Activated CD4-positive, CD25-positive, alpha-beta regulatory T cell treated with anti-CD3 and anti-CD28 coated beads, Interleukin-2, amount 50 U/mL, for 16 hours (primary cell): ENCODE measurements around the gene JOSD1.

Experiments used
- DNase-seq: peaks from one replicate; pipeline ENCODE4 v3.0.0-alpha.2; 2020; ENCODE audit warnings: low read depth, low spot score

JOSD1 gene

DNA sequence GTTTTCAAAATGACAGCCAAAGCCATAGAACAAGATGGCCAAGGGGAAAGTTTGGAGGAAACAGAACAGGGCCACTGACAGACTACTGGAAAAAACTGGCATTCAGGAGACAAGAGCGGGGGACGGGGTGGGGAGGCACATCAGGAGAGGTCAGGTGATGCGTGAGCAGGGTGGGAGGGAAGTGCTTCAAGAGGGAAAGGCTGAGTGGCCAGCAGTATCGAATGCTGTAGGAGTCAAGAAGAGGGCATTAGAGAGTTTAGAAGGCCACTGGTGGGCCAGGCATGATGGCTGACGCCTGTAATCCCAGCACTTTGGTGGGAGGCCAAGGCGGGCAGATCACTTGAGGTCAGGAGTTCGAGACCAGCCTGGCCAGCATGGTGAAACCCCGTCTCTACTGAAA lies 13.2 kb upstream of the JOSD1 start:
- DNase-seq, result no peak

DNA sequence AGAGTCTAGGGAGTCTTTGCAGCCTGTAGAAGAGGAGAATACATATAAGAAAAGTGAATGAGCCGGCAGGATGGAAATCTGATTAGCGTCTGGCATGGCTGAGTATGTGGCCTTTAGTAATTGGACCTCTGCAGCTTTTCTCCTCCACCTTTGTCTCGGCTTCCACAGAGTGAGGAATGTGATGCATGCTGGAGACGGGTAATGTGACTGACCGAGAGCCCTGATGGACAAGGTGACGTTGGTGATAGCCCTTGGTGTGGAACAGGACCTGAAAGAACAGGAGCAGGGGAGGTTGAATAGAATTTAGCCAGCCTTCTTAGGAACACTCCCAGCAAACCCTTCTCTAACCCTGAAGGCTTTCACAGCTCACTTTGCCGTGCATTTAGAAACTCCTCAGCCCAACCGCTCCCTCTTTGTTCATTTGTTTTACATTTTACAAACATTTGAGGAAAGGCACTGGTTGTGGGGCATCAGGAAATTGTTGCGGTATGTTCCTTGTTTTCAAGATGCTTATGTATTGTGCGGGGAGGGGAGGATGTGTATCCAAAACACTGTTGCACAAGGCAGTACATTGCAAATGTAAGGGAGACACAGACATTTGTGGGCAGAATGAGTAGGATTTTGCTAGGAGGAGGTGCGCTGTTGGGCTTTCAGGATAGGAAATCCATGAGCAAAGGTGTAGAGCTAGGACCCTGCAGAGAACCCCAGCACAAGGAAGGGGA lies 11.9 kb upstream of the JOSD1 start:
- no peak for DNase-seq

GRCh38 chr22:38710866-38711265 lies 10.1 kb upstream of the JOSD1 start:
- no peak for DNase-seq

GRCh38 chr22:38710351-38710750 lies 9.6 kb upstream of the JOSD1 start:
- no peak for DNase-seq

GRCh38 chr22:38709306-38709705 lies 8.6 kb upstream of the JOSD1 start:
- no peak for DNase-seq

DNA sequence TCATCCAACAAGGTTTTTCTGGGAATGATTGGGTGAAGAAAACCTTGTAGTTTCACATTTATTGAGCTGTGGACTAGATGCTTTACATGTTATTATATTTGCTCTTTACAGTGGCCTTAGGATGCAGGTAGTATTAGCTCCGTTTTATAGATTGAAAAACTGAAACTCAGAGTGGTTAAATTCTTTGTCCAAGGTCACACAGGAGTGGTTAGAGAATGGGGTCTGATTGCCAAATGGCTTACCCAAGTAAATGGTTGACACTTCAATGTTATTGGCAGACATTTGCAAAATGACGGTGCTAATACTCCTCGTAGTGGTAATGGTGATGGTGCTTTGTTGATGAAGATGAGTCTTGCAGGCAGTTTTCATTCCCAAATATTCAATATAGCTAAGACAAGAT lies 7.2 kb upstream of the JOSD1 start:
- DNase-seq, result no peak

DNA sequence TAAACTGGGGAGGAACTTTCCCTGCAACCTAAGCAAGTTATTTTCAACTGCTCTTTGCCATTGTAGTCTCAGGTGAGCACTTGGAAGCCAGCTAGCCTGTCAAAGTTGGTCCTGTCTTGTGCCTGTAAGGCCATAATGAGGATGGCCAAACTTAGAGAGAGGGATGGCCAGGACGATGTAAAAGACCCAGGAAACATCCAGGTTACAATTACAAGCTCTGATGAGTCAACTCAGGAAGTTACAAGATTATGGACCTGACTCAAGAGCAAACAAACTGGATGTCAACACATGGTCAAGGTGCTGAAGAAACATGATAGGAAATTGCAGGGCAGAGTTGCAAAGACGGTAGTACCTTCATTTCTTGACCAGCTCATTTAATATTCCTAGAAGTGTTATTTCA lies 6.6 kb upstream of the JOSD1 start:
- no peak for DNase-seq

DNA sequence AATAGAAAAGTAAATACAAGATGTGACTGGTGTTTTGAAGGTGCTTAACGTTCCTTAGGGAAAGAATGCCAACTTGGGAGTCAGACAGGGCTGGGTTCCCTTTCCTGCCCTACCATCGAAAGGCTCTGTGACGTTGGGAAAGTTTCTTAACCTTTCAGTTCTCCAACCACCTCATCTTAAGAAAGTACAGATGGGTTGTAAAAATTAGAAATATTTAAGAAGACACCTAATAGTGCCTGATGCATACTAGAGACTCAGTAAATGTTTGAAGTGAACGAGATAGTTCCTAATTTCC lies 6.1 kb upstream of the JOSD1 start:
- DNase-seq, result no peak

- DNase-seq, result peak; percentile 13
These were observed 5.6 kb upstream of the JOSD1 start for GRCh38 chr22:38706101-38706900.

DNA sequence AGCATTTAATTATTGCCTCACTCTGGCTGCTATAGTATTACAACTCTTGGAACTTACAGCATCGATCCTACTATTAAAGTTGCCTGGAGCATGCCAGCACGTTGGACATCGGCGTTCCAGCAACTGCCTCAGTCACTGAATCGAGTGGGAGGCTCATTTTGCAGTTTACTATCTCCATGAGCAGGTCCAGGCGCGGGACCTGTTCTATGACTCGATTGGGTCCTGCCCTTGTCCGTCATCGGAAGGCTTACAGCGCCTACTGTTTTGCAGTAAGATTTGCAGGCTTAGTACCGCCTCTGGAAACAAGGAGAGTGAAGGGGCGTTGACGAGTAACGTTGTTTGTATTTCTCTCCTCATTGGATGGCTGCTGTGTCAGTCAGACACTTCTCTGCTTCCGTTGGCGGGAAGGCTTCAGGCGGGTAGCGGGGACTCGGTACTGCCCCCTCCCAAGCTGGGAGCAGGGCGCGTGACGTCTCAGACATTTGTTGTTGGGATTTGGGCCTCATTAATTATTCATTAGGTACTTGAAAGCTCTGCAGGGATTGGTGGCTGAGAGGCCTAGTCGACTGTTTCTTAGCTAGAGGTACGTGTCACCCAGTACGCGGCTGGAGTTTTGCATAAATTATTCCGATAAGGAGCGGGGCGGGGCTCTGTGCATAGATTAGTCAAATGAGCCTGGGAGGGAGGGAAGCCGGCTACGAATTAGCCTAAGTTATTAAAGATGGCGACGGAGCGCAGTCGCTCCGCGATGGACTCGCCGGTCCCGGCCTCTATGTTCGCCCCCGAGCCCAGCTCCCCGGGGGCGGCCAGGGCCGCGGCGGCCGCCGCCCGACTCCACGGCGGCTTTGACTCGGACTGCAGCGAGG lies 4.7 kb upstream of the JOSD1 start, which contains the start of gene GTPBP1:
GTPBP1 (plus strand) TSS at position 710 of the 866 bp plus-strand sequence; CDS start at position 722, 12 bp downstream.
- DNase-seq, result peak; percentile 97

DNA sequence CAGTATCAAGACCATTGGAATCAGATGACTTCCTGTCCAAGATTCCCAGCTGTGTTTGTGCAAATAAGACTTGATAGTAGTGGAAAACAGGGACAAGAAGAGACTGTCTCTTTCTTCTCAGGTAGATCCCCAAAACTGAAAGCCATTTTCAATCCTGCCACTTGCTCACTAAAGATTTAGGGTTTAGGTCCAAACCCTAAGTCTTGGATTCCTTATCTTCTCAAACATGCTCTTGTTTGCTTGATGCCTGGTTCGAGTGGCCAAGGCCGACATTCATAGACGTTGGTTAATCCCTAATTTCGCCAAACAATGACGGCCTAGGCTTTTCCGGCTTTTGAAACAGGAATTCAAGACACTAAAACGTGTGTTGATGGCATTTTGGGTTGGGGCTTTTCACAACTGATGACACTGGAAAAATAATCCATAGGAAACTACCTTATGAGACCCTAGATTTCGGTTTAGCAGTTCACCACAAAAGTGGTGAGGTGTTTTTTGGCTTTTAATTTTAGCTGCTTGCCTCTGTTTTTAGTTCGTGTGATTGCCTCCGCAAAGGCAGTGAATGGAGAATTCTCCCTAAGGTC lies 4.0 kb upstream of the JOSD1 start:
- no peak for DNase-seq

GRCh38 chr22:38700270-38700788 lies 414 bp downstream of the JOSD1 start:
- no peak for DNase-seq

DNA sequence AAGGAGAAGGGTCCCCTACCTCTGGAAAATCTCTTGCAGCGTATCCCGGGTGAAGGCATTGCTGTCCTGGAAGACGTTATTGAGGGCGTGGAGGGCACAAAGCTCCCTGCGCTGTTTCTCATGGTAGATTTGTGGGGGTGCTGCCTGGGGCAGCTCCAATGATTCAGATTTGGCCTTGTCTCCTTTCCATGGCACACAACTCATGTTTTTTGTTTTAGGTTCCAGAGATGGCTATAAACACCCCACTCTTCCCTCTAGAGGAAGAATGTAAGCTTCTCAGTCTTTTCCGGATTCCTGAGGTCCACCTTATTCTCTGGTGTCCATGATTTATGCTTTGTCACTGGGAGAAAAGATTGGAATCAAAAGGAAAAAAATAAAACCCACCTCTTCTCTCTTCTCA lies 959 bp downstream of the JOSD1 start:
- DNase-seq, result no peak

DNA sequence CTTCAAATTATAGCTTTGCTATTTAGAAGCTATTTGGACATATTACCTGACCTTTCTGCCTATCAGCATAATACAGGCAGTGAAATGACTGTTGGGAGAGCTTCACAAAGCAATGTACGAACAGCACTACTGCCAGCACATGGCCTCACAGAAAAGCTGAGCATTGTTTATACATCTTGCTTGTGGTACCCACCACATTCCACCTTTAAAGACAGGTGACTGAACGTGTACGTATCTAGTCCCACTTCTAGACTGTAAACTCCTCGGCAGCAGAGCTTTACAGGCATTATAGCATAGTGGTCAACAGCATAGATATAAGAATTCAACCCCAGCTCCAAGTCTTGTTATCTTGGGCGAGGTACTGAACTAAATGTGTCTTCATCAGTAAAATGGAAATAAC lies 1.6 kb downstream of the JOSD1 start:
- DNase-seq, result no peak

- DNase-seq, result no peak
These were observed 2.2 kb downstream of the JOSD1 start for GRCh38 chr22:38698407-38699094.

- no peak for DNase-seq
These were observed 3.2 kb downstream of the JOSD1 start for GRCh38 chr22:38697425-38698089.

DNA sequence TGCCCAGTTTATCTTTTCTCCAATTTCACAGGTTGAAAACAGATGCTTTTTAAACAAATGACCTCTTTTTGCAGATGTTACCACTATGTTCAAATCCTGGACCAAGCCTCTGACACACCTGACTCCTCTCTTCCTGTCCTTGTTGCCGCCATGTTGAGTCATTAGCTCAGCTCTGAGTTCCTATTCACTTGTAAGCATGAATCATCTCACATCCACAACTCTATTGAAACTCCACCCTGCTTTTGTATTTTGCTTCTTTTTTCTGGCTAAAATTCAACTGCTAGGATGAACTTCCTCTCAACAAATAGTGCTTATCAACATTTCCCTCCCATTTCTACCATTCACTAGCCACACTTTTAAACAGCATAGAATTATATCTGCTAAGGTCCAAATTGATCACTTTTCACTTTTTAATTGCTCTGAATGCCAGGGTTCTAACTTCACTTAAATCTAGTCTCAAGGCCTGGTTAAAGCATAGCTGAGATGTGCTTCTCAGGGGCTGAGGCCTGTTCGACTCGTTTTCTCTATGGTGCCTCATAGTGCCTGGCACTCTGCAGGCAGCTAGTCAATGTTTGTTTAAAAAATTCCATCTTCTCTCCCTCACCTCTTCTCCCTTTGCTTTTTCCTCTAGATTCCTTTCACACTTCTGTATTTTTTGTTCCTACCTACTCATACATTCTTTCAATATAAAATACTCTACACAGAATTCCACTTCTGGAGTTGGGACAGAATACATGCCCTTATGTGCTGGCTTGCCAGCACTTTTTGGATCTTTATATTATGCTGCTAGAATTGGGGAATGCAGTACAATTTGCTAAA lies 3.9 kb downstream of the JOSD1 start:
- peak; percentile 22 for DNase-seq

- no peak for DNase-seq
These were observed 5.8 kb downstream of the JOSD1 start for GRCh38 chr22:38694940-38695339.

DNA sequence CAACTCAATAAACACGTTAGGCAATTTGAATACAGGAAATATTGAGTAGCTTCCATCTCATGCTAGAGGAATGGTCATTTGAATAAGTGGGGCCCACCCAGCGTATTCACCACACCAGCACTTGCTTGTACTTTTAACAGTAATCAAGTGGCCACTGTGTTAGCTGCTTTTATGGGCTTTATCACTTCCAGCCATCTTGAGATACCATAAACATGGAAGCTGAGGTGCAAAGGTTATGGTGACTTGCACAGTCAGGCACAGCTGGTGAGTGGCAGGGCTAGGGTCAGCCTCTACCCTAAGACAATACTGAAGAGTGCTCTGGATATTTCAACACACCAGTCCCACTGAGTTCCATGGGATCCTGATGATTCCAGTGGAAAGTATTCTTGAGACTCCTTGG lies 6.7 kb downstream of the JOSD1 start:
- no peak for DNase-seq

GRCh38 chr22:38689651-38690050 lies 11.1 kb downstream of the JOSD1 start:
- DNase-seq, result no peak
